ENCODE results near the gene TMCC2. TPM values are rescaled to one million over a fixed set of nuclear protein-coding genes. Genes with fewer than 3 reads are reported as not detected.

The TMCC2 gene
- total and polyA plus RNA-seq, 2 donors (not counting 1 experiment from before 2014, with no cell fraction given), result 2.0 to 4.0 TPM

GRCh38 chr1:205300149-205300548, 72.4 kb downstream of the TMCC2 start:
- Mint-ChIP-seq H3K27me3 (no peaks in the 10 kb centered on the region), H3K27ac (peak overlapping the region; percentile 77), H3K4me1 (peaks cover 71% of the 10 kb centered on the region), H3K9me3 (ENCODE audit: insufficient read depth) (no peaks in the 10 kb centered on the region), H3K4me3 (peak overlapping the region; percentile 30)
- ChIA-PET CTCF (interaction anchor here (1.2 to 56.6 kb wide), 5 partner anchors 12 to 25 kb away, joined by 3 to 2421 read pairs (median 17); partner anchors contain the start of gene NUAK2), POLR2A (interaction anchor here (0.8 to 4.9 kb wide), 7 partner anchors 11 to 24 kb away, joined by 3 to 55 read pairs (median 15); no protein-coding TSS in a partner anchor)
- Histone ChIP-seq H4K20me1 (ENCODE audit: control insufficient read depth, insufficient read depth, low read length, poor library complexity, severe bottlenecking) (peaks cover 43% of the 10 kb centered on the region), H3K4me2 (replicated peaks; ENCODE audit: low read depth, low read length, poor library complexity, severe bottlenecking) (no peak overlapping the region), H3K27ac (ENCODE audit: low read length in 2 of 2) (peak overlapping the region in 1 of 2 donors; percentile 39), H2AFZ (ENCODE audit: insufficient read depth, low read depth, low read length, poor library complexity, severe bottlenecking) (no peak overlapping the region), H3K9me3 (ENCODE audit: control extremely low read depth in 1 of 3, control insufficient read depth in 2 of 3, insufficient read depth in 1 of 3, low read length in 2 of 3) (no peaks in the 10 kb centered on the region), H3K9ac (ENCODE audit: low read length) (no peak overlapping the region), H3K4me1 (ENCODE audit: control insufficient read depth in 2 of 2, insufficient read depth in 2 of 2, low read length in 2 of 2) (peaks cover 39 to 63% of the 10 kb centered on the region in 2 donors), H3K36me3 (replicated peaks in 1 of 2; ENCODE audit: control extremely low read depth in 1 of 2, control insufficient read depth in 1 of 2, extremely low read depth in 1 of 2, insufficient read depth in 2 of 2, low read length in 1 of 2) (peaks cover 0 to 36% of the 10 kb centered on the region in 2 experiments), H3K79me2 (ENCODE audit: control insufficient read depth, insufficient read depth, low read length) (peaks cover 20% of the 10 kb centered on the region), H3K27me3 (replicated peaks in 1 of 4; ENCODE audit: control extremely low read depth in 1 of 4, control insufficient read depth in 3 of 4, insufficient read depth in 4 of 4, low read length in 3 of 4) (no peaks in the 10 kb centered on the region), H3K4me3 (ENCODE audit: control extremely low read depth in 1 of 5, extremely low read depth in 1 of 5, insufficient read depth in 1 of 5, low read depth in 2 of 5, low read length in 4 of 5) (no peak overlapping the region)
- intact Hi-C loops (cut with micrococcal nuclease), result no loop called here
- 88% methylated on average over 6 of the region's 9 CpGs for WGBS (ENCODE audit: insufficient coverage)
- TF ChIP-seq CTCF (IDR thresholded peaks at IDR 0.05), result no peak
- TF ChIP-seq EZH2 (IDR thresholded peaks at IDR 0.05; ENCODE audit: borderline replicate concordance, insufficient read depth, low read depth, low read length, poor library complexity, severe bottlenecking), result no peak
- ATAC-seq (ENCODE audit: low read depth) (no peak), DNase-seq (no peak)

- H3K9me3 Mint-ChIP-seq (ENCODE audit: insufficient read depth), result no peaks in the 10 kb centered on the region
- peaks cover 54% of the 10 kb centered on the region for H4K20me1 ChIP-seq (ENCODE audit: control insufficient read depth, insufficient read depth, low read length, poor library complexity, severe bottlenecking)
- no peak for TF ChIP-seq EZH2 (IDR thresholded peaks at IDR 0.05; ENCODE audit: borderline replicate concordance, insufficient read depth, low read depth, low read length, poor library complexity, severe bottlenecking)
- TF ChIP-seq CTCF (IDR thresholded peaks at IDR 0.05), result no peak
- ATAC-seq (ENCODE audit: low read depth), result peak; percentile 70
- H3K4me2 ChIP-seq (replicated peaks; ENCODE audit: low read depth, low read length, poor library complexity, severe bottlenecking), result peak overlapping the region; percentile 44
- peak; percentile 61 for DNase-seq
- peak overlapping the region; percentile 28 to 75 for H3K27ac ChIP-seq (ENCODE audit: low read length in 2 of 2)
- H2AFZ ChIP-seq (ENCODE audit: insufficient read depth, low read depth, low read length, poor library complexity, severe bottlenecking), result no peak overlapping the region
- H3K79me2 ChIP-seq (ENCODE audit: control insufficient read depth, insufficient read depth, low read length), result peaks cover 30% of the 10 kb centered on the region
- WGBS (ENCODE audit: insufficient coverage), result 59% methylated on average over 10 of the region's 14 CpGs
- ChIA-PET POLR2A (interaction anchor here (0.6 to 4.9 kb wide), 9 partner anchors 10 to 26 kb away, joined by 3 to 55 read pairs (median 8); no protein-coding TSS in a partner anchor), CTCF (interaction anchor here (0.6 to 56.6 kb wide), 9 partner anchors 9 to 223 kb away, joined by 3 to 2421 read pairs (median 3); partner anchors contain the start of gene NUAK2)
- H3K4me3 ChIP-seq (ENCODE audit: control extremely low read depth in 1 of 5, extremely low read depth in 1 of 5, insufficient read depth in 1 of 5, low read depth in 2 of 5, low read length in 4 of 5), result no peak overlapping the region
- H3K9ac ChIP-seq (ENCODE audit: low read length), result no peak overlapping the region
- H3K9me3 ChIP-seq (ENCODE audit: control extremely low read depth in 1 of 3, control insufficient read depth in 2 of 3, insufficient read depth in 1 of 3, low read length in 2 of 3), result no peaks in the 10 kb centered on the region
- intact Hi-C loops (cut with micrococcal nuclease), result loop anchor here (1.0 kb wide), 1 partner anchor 13 kb away; no protein-coding TSS in a partner anchor
- peak overlapping the region; percentile 86 for H3K27ac Mint-ChIP-seq
- H3K4me1 Mint-ChIP-seq, result peaks cover 62% of the 10 kb centered on the region
- H3K4me1 ChIP-seq (ENCODE audit: control insufficient read depth in 2 of 2, insufficient read depth in 2 of 2, low read length in 2 of 2), result peaks cover 31 to 52% of the 10 kb centered on the region in 2 donors
- no peaks in the 10 kb centered on the region for H3K27me3 ChIP-seq (replicated peaks in 1 of 4; ENCODE audit: control extremely low read depth in 1 of 4, control insufficient read depth in 3 of 4, insufficient read depth in 4 of 4, low read length in 3 of 4)
- peak overlapping the region; percentile 55 for H3K4me3 Mint-ChIP-seq
- peaks cover 0 to 47% of the 10 kb centered on the region in 2 experiments for H3K36me3 ChIP-seq (replicated peaks in 1 of 2; ENCODE audit: control extremely low read depth in 1 of 2, control insufficient read depth in 1 of 2, extremely low read depth in 1 of 2, insufficient read depth in 2 of 2, low read length in 1 of 2)
- no peaks in the 10 kb centered on the region for H3K27me3 Mint-ChIP-seq
These were observed 73.6 kb downstream of the TMCC2 start for GRCh38 chr1:205301205-205301821.
